ENCODE measurements around the gene RRAGD.

The RRAGD gene

GRCh38 chr6:89335164-89335563 lies 76.9 kb downstream of the RRAGD start:
- TF ChIP-seq ZNF335 (tag by site-specific recombination; conservative IDR thresholded peaks at IDR 0.05) (no peak), ZFP37 (tag by site-specific recombination; IDR thresholded peaks at IDR 0.05) (no peak), ZNF610 (tag by site-specific recombination; IDR thresholded peaks at IDR 0.05; ENCODE audit: borderline replicate concordance) (no peak), SCRT2 (tag by site-specific recombination; IDR thresholded peaks at IDR 0.05) (no peak), PRDM6 (tag by site-specific recombination; IDR thresholded peaks at IDR 0.05) (no peak), ZBTB49 (tag by site-specific recombination; IDR thresholded peaks at IDR 0.05; ENCODE audit: low read depth) (no peak), ZNF777 (tag by site-specific recombination; IDR thresholded peaks at IDR 0.05; ENCODE audit: borderline replicate concordance) (no peak), KLF16 (tag by site-specific recombination; IDR thresholded peaks at IDR 0.05) (no peak), ZNF585B (tag by site-specific recombination; IDR thresholded peaks at IDR 0.05) (no peak), MYNN (tag by site-specific recombination; IDR thresholded peaks at IDR 0.05; ENCODE audit: borderline replicate concordance) (no peak)
- no peak overlapping the region for H3K27ac ChIP-seq (ENCODE audit: extremely low read depth, low read depth, low read length)
- CTCF ChIA-PET, result no interaction called here
- POLR2A ChIA-PET, result no interaction called here
- H3K4me3 ChIP-seq (ENCODE audit: low read depth, low read length), result no peak overlapping the region
- no peaks in the 10 kb centered on the region for H3K9me3 ChIP-seq (ENCODE audit: control insufficient read depth, insufficient read depth, low read depth, low read length)
- no peaks in the 10 kb centered on the region for H3K4me1 ChIP-seq (ENCODE audit: control insufficient read depth, insufficient read depth, low read length)
- H3K36me3 ChIP-seq (ENCODE audit: control insufficient read depth in 2 of 2, insufficient read depth in 1 of 2, low read length in 2 of 2), result peaks cover 39 to 55% of the 10 kb centered on the region in 2 experiments

DNA sequence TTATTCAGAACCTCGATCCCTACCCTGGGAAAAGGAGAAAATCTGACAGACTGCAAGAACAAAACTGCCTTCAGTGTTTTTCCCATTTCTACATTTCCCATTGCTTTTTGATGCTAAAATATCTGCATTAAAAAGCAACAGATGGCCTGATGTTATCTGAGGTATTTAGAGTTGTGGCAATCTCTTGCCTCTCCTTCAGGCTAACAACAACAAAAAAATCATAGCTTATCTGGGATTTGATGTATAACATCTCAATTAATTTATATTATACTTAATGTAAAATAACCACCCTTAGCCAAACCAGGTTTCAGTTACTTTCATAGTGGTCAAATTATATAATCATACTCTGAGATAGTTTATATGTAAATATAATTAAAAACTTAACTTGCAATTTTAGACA lies 81.2 kb downstream of the RRAGD start:
- H3K27ac ChIP-seq (ENCODE audit: extremely low read depth, low read depth, low read length), result no peak overlapping the region
- peak; percentile 32; the same call in 1 of the 2 replicates for TF ChIP-seq ZNF664 (tag by site-specific recombination; IDR thresholded peaks at IDR 0.05)
- TF ChIP-seq ZNF585B (tag by site-specific recombination; IDR thresholded peaks at IDR 0.05), result no peak
- no peak for TF ChIP-seq ZNF624 (tag by site-specific recombination; IDR thresholded peaks at IDR 0.05)
- no peak for TF ChIP-seq ZNF449 (tag by site-specific recombination; IDR thresholded peaks at IDR 0.05)
- H3K4me3 ChIP-seq (ENCODE audit: low read depth, low read length), result no peak overlapping the region
- H3K9me3 ChIP-seq (ENCODE audit: control insufficient read depth, insufficient read depth, low read depth, low read length), result no peaks in the 10 kb centered on the region
- CTCF ChIA-PET, result interaction anchor here (0.6 kb wide), 1 partner anchor 12 kb away, joined by 3 read pairs; no protein-coding TSS in a partner anchor
- peaks cover 14 to 56% of the 10 kb centered on the region in 2 experiments for H3K36me3 ChIP-seq (ENCODE audit: control insufficient read depth in 2 of 2, insufficient read depth in 1 of 2, low read length in 2 of 2)
- POLR2A ChIA-PET, result interaction anchor here (1.2 kb wide), 1 partner anchor 23 kb away, joined by 3 read pairs; no protein-coding TSS in a partner anchor
- no peaks in the 10 kb centered on the region for H3K4me1 ChIP-seq (ENCODE audit: control insufficient read depth, insufficient read depth, low read length)

GRCh38 chr6:89328976-89329375 lies 83.1 kb downstream of the RRAGD start:
- ChIA-PET POLR2A (no interaction called here), CTCF (interaction anchor here (1.3 kb wide), 1 partner anchor 10 kb away, joined by 4 read pairs; no protein-coding TSS in a partner anchor)
- H3K27ac ChIP-seq (ENCODE audit: extremely low read depth, low read depth, low read length), result no peak overlapping the region
- H3K9me3 ChIP-seq (ENCODE audit: control insufficient read depth, insufficient read depth, low read depth, low read length), result no peaks in the 10 kb centered on the region
- no peak for TF ChIP-seq ZNF704 (tag by site-specific recombination; IDR thresholded peaks at IDR 0.05)
- TF ChIP-seq HOXA7 (CRISPR knock-in tag; IDR thresholded peaks at IDR 0.05; ENCODE audit: borderline replicate concordance), result no peak
- TF ChIP-seq ZNF133 (tag by site-specific recombination; IDR thresholded peaks at IDR 0.05), result no peak
- TF ChIP-seq ZNF777 (tag by site-specific recombination; IDR thresholded peaks at IDR 0.05; ENCODE audit: borderline replicate concordance), result no peak
- TF ChIP-seq ZNF510 (tag by site-specific recombination; IDR thresholded peaks at IDR 0.05; ENCODE audit: insufficient replicate concordance), result no peak
- TF ChIP-seq ZNF561 (tag by site-specific recombination; IDR thresholded peaks at IDR 0.05; ENCODE audit: borderline replicate concordance), result no peak
- no peak for TF ChIP-seq ZNF10 (tag by site-specific recombination; IDR thresholded peaks at IDR 0.05)
- TF ChIP-seq, protein P1, sequence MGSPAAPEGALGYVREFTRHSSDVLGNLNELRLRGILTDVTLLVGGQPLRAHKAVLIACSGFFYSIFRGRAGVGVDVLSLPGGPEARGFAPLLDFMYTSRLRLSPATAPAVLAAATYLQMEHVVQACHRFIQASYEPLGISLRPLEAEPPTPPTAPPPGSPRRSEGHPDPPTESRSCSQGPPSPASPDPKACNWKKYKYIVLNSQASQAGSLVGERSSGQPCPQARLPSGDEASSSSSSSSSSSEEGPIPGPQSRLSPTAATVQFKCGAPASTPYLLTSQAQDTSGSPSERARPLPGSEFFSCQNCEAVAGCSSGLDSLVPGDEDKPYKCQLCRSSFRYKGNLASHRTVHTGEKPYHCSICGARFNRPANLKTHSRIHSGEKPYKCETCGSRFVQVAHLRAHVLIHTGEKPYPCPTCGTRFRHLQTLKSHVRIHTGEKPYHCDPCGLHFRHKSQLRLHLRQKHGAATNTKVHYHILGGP (tag by site-specific recombination; IDR thresholded peaks at IDR 0.05), result no peak
- TF ChIP-seq ATF2 (tag by site-specific recombination; IDR thresholded peaks at IDR 0.05; ENCODE audit: low read depth), result no peak
- H3K4me3 ChIP-seq (ENCODE audit: low read depth, low read length), result no peak overlapping the region
- H3K36me3 ChIP-seq (ENCODE audit: control insufficient read depth in 2 of 2, insufficient read depth in 1 of 2, low read length in 2 of 2), result peaks cover 8 to 48% of the 10 kb centered on the region in 2 experiments
- H3K4me1 ChIP-seq (ENCODE audit: control insufficient read depth, insufficient read depth, low read length), result no peaks in the 10 kb centered on the region
